ENCODE results near the gene RAB14.

- TF ChIP-seq POLR2AphosphoS5 (IDR thresholded peaks at IDR 0.05) (no peak), EP300 (IDR thresholded peaks at IDR 0.05) (no peak)
Measured at GRCh38 chr9:121222524-121223171, 21.0 kb upstream of the RAB14 start.
